SK-N-SH treated with all-trans-retinoic acid at 6 μM for 48 hours (cell line): ENCODE data around the gene PSEN2.

ENCODE experiments used
- ATAC-seq: fragments of 200-7000 bp; cut with Tn5 transposase; 3 replicates; pipeline ENCODE4 v1.9.1; 2020; ENCODE audit warnings: mild to moderate bottlenecking, moderate library complexity
- ARNTL ChIP-seq: fragments of 450-650 bp; formaldehyde crosslinking; IDR thresholded peaks from 2 replicates; pipeline ENCODE4 v1.5.0; 2020; ENCODE audit warnings: low read depth, mild to moderate bottlenecking, moderate library complexity, borderline replicate concordance
- BACH2 ChIP-seq: fragments of 250-450 bp; sonication (Bioruptor Pico); IDR thresholded peaks from 2 replicates; pipeline ENCODE4 v1.9.0; 2021; ENCODE audit warnings: mild to moderate bottlenecking, borderline replicate concordance
- CREB5 ChIP-seq: fragments of 250-450 bp; sonication (Bioruptor Pico); IDR thresholded peaks from 2 replicates; pipeline ENCODE4 v1.5.1; 2020; ENCODE audit warnings: low read depth, mild to moderate bottlenecking, moderate library complexity
- CSRNP3 ChIP-seq: fragments of 250-450 bp; sonication (Bioruptor Pico); IDR thresholded peaks from 2 replicates; pipeline ENCODE4 v1.5.1; 2021; ENCODE audit warnings: mild to moderate bottlenecking, moderate library complexity
- ESRRG ChIP-seq: fragments of 250-450 bp; sonication (Bioruptor Pico); IDR thresholded peaks from 2 replicates; pipeline ENCODE4 v1.6.1; 2021; ENCODE audit warnings: mild to moderate bottlenecking
- GLIS3 ChIP-seq: fragments of 250-450 bp; sonication (Bioruptor Pico); IDR thresholded peaks from 2 replicates; pipeline ENCODE4 v1.5.0; 2020; ENCODE audit warnings: mild to moderate bottlenecking, moderate library complexity
- OSR1 ChIP-seq: fragments of 250-450 bp; sonication (Bioruptor Pico); IDR thresholded peaks from 2 replicates; pipeline ENCODE4 v1.8.0; 2022; ENCODE audit warnings: moderate library complexity, mild to moderate bottlenecking, inconsistent platforms
- PPARA ChIP-seq: fragments of 250-450 bp; sonication (Bioruptor Pico); IDR thresholded peaks from 2 replicates; pipeline ENCODE4 v1.5.0; 2020; ENCODE audit warnings: mild to moderate bottlenecking, borderline replicate concordance
- RARB ChIP-seq: fragments of 250-450 bp; sonication (Bioruptor Pico); IDR thresholded peaks from 2 replicates; pipeline ENCODE4 v1.8.0; 2021; ENCODE audit warnings: mild to moderate bottlenecking, moderate library complexity
- SNAI2 ChIP-seq: fragments of 250-450 bp; sonication (Bioruptor Pico); IDR thresholded peaks from 2 replicates; pipeline ENCODE4 v1.5.0; 2020; ENCODE audit warnings: mild to moderate bottlenecking, moderate library complexity
- TCF4 ChIP-seq: fragments of 250-450 bp; sonication (Bioruptor Pico); IDR thresholded peaks from 2 replicates; pipeline ENCODE4 v1.8.0; 2021; ENCODE audit warnings: mild to moderate bottlenecking, moderate library complexity, borderline replicate concordance
- TOX ChIP-seq: fragments of 250-450 bp; sonication (Bioruptor Pico); IDR thresholded peaks from 2 replicates; pipeline ENCODE4 v1.8.0; 2021; ENCODE audit warnings: mild to moderate bottlenecking, moderate library complexity, borderline replicate concordance
- ZC3H10 ChIP-seq: fragments of 250-450 bp; sonication (Bioruptor Pico); IDR thresholded peaks from 2 replicates; pipeline ENCODE4 v1.5.1; 2021; ENCODE audit warnings: mild to moderate bottlenecking, moderate library complexity
- ZFP3 ChIP-seq: fragments of 250-450 bp; sonication (Bioruptor Pico); IDR thresholded peaks from 2 replicates; pipeline ENCODE4 v1.5.0; 2020; ENCODE audit warnings: mild to moderate bottlenecking, moderate library complexity
- ZFP30 ChIP-seq: fragments of 450-650 bp; formaldehyde crosslinking; IDR thresholded peaks from 2 replicates; pipeline ENCODE4 v1.5.0; 2022; ENCODE audit warnings: mild to moderate bottlenecking, moderate library complexity
- ZNF565 ChIP-seq: fragments of 450-650 bp; formaldehyde crosslinking; conservative IDR thresholded peaks from 2 replicates; pipeline ENCODE4 v1.5.0; 2020; ENCODE audit warnings: low read depth, mild to moderate bottlenecking, moderate library complexity
- ZNF70 ChIP-seq: fragments of 450-650 bp; formaldehyde crosslinking; IDR thresholded peaks from 2 replicates; pipeline ENCODE4 v1.5.0; 2020; ENCODE audit warnings: mild to moderate bottlenecking, moderate library complexity
- ZNF8 ChIP-seq: fragments of 450-650 bp; formaldehyde crosslinking; IDR thresholded peaks from 2 replicates; pipeline ENCODE4 v1.5.0; 2020; ENCODE audit warnings: mild to moderate bottlenecking, moderate library complexity
- TF ChIP-seq, protein P1 (sequence below): fragments of 250-450 bp; sonication (Bioruptor Pico); IDR thresholded peaks from 2 replicates; pipeline ENCODE4 v1.8.0; 2020; ENCODE audit warnings: mild to moderate bottlenecking, moderate library complexity, borderline replicate concordance
- TF ChIP-seq, protein P2 (sequence below): fragments of 250-450 bp; sonication (Bioruptor Pico); IDR thresholded peaks from 2 replicates; pipeline ENCODE4 v1.8.0; 2021; ENCODE audit warnings: low read depth, mild to moderate bottlenecking, moderate library complexity, borderline replicate concordance
- TF ChIP-seq, protein P3 (sequence below): fragments of 250-450 bp; sonication (Bioruptor Pico); IDR thresholded peaks from 2 replicates; pipeline ENCODE4 v1.5.0; 2020; ENCODE audit warnings: mild to moderate bottlenecking, moderate library complexity

The PSEN2 gene

GRCh38 chr1:226903819-226904716 is 33.7 kb downstream of the PSEN2 start:
- TF ChIP-seq, protein P1, sequence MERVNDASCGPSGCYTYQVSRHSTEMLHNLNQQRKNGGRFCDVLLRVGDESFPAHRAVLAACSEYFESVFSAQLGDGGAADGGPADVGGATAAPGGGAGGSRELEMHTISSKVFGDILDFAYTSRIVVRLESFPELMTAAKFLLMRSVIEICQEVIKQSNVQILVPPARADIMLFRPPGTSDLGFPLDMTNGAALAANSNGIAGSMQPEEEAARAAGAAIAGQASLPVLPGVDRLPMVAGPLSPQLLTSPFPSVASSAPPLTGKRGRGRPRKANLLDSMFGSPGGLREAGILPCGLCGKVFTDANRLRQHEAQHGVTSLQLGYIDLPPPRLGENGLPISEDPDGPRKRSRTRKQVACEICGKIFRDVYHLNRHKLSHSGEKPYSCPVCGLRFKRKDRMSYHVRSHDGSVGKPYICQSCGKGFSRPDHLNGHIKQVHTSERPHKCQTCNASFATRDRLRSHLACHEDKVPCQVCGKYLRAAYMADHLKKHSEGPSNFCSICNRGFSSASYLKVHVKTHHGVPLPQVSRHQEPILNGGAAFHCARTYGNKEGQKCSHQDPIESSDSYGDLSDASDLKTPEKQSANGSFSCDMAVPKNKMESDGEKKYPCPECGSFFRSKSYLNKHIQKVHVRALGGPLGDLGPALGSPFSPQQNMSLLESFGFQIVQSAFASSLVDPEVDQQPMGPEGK (CRISPR knock-in tag), result no peak
- no peak for TF ChIP-seq CREB5 (CRISPR knock-in tag)
- TF ChIP-seq ESRRG (CRISPR knock-in tag), result no peak
- TF ChIP-seq TOX, result no peak
- ATAC-seq, result peak; percentile 65

DNA sequence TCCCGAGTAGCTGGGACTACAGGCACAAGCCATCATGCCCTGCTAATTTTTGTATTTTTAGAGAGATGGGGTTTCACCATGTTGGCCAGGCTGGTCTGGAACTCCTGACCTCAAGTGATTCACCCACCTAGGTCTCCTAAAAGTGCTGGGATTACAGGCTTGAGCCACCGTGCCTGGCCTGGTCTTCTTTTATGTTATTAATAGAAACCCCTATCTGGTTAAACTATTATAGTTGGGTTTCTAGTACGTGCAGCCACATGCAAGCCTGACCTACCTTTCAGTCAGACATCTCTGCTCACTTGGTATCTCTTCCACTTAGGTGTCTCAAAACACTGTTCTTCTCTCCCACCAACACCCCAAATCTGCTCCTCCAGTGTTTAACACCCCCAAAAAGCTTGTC is 34.4 kb downstream of the PSEN2 start:
- ATAC-seq, result no peak
- TF ChIP-seq PPARA (CRISPR knock-in tag) (no peak), ZNF8 (no peak), OSR1 (CRISPR knock-in tag) (no peak), GLIS3 (CRISPR knock-in tag) (no peak), ZFP30 (CRISPR knock-in tag) (no peak), ZFP3 (CRISPR knock-in tag) (no peak), ZC3H10 (CRISPR knock-in tag) (no peak), ESRRG (CRISPR knock-in tag) (no peak), CREB5 (CRISPR knock-in tag) (no peak), ZNF565 (CRISPR knock-in tag) (no peak), ARNTL (no peak), ZNF70 (CRISPR knock-in tag) (no peak), BACH2 (CRISPR knock-in tag) (no peak), TCF4 (CRISPR knock-in tag) (no peak), CSRNP3 (CRISPR knock-in tag) (no peak), RARB (CRISPR knock-in tag) (no peak), SNAI2 (CRISPR knock-in tag) (no peak)
- TF ChIP-seq, protein P1 (CRISPR knock-in tag), result no peak
- TF ChIP-seq, protein P2, sequence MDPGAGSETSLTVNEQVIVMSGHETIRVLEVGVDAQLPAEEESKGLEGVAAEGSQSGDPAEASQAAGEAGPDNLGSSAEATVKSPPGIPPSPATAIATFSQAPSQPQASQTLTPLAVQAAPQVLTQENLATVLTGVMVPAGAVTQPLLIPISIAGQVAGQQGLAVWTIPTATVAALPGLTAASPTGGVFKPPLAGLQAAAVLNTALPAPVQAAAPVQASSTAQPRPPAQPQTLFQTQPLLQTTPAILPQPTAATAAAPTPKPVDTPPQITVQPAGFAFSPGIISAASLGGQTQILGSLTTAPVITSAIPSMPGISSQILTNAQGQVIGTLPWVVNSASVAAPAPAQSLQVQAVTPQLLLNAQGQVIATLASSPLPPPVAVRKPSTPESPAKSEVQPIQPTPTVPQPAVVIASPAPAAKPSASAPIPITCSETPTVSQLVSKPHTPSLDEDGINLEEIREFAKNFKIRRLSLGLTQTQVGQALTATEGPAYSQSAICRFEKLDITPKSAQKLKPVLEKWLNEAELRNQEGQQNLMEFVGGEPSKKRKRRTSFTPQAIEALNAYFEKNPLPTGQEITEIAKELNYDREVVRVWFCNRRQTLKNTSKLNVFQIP (CRISPR knock-in tag), result no peak
- TF ChIP-seq, protein P3, sequence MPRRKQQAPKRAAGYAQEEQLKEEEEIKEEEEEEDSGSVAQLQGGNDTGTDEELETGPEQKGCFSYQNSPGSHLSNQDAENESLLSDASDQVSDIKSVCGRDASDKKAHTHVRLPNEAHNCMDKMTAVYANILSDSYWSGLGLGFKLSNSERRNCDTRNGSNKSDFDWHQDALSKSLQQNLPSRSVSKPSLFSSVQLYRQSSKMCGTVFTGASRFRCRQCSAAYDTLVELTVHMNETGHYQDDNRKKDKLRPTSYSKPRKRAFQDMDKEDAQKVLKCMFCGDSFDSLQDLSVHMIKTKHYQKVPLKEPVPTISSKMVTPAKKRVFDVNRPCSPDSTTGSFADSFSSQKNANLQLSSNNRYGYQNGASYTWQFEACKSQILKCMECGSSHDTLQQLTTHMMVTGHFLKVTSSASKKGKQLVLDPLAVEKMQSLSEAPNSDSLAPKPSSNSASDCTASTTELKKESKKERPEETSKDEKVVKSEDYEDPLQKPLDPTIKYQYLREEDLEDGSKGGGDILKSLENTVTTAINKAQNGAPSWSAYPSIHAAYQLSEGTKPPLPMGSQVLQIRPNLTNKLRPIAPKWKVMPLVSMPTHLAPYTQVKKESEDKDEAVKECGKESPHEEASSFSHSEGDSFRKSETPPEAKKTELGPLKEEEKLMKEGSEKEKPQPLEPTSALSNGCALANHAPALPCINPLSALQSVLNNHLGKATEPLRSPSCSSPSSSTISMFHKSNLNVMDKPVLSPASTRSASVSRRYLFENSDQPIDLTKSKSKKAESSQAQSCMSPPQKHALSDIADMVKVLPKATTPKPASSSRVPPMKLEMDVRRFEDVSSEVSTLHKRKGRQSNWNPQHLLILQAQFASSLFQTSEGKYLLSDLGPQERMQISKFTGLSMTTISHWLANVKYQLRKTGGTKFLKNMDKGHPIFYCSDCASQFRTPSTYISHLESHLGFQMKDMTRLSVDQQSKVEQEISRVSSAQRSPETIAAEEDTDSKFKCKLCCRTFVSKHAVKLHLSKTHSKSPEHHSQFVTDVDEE, result no peak
